ENCODE measurements around the gene C11orf97.
"Not testable (repeated sequence)": the region's sequence is repeated elsewhere in the genome, so short reads cannot be mapped to it uniquely, and the experiment has no call there.

C11orf97 gene

DNA sequence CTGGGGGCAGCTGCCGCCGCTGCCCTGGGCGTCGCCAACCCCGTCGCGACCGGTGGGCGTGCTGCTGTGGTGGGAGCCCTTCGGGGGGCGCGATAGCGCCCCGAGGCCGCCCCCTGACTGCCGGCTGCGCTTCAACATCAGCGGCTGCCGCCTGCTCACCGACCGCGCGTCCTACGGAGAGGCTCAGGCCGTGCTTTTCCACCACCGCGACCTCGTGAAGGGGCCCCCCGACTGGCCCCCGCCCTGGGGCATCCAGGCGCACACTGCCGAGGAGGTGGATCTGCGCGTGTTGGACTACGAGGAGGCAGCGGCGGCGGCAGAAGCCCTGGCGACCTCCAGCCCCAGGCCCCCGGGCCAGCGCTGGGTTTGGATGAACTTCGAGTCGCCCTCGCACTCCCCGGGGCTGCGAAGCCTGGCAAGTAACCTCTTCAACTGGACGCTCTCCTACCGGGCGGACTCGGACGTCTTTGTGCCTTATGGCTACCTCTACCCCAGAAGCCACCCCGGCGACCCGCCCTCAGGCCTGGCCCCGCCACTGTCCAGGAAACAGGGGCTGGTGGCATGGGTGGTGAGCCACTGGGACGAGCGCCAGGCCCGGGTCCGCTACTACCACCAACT lies 32.5 kb downstream of the C11orf97 start:
- H3K27ac ChIP-seq (ENCODE audit: low read depth, low read length) = no peak overlapping the region
- H3K36me3 ChIP-seq (ENCODE audit: control insufficient read depth, insufficient read depth, low read length) = no peaks in the 10 kb centered on the region
- 0 out of 2 replicates have a peak overlapping the region, but pooled peaks have one; percentile 10 for H3K9ac ChIP-seq (ENCODE audit: low read depth, low read length)
- H3K27me3 ChIP-seq (ENCODE audit: control insufficient read depth, insufficient read depth, low read length) = peaks cover 41% of the 10 kb centered on the region
- H3K4me3 ChIP-seq (ENCODE audit: low read depth, low read length) = peak overlapping the region; percentile 75
- H3K4me1 ChIP-seq (ENCODE audit: control insufficient read depth, insufficient read depth, low read length) = peaks cover 19% of the 10 kb centered on the region
- no peaks in the 10 kb centered on the region for H3K9me3 ChIP-seq (ENCODE audit: control insufficient read depth, insufficient read depth, low read length)

DNA sequence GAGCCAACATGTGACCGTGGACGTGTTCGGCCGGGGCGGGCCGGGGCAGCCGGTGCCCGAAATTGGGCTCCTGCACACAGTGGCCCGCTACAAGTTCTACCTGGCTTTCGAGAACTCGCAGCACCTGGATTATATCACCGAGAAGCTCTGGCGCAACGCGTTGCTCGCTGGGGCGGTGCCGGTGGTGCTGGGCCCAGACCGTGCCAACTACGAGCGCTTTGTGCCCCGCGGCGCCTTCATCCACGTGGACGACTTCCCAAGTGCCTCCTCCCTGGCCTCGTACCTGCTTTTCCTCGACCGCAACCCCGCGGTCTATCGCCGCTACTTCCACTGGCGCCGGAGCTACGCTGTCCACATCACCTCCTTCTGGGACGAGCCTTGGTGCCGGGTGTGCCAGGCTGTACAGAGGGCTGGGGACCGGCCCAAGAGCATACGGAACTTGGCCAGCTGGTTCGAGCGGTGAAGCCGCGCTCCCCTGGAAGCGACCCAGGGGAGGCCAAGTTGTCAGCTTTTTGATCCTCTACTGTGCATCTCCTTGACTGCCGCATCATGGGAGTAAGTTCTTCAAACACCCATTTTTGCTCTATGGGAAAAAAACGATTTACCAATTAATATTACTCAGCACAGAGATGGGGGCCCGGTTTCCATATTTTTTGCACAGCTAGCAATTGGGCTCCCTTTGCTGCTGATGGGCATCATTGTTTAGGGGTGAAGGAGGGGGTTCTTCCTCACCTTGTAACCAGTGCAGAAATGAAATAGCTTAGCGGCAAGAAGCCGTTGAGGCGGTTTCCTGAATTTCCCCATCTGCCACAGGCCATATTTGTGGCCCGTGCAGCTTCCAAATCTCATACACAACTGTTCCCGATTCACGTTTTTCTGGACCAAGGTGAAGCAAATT lies 33.3 kb downstream of the C11orf97 start:
- peak overlapping the region; percentile 75 for H3K4me3 ChIP-seq (ENCODE audit: low read depth, low read length)
- peaks cover 41% of the 10 kb centered on the region for H3K27me3 ChIP-seq (ENCODE audit: control insufficient read depth, insufficient read depth, low read length)
- 0 out of 2 replicates have a peak overlapping the region, but pooled peaks have one; percentile 10 for H3K9ac ChIP-seq (ENCODE audit: low read depth, low read length)
- peaks cover 19% of the 10 kb centered on the region for H3K4me1 ChIP-seq (ENCODE audit: control insufficient read depth, insufficient read depth, low read length)
- no peaks in the 10 kb centered on the region for H3K36me3 ChIP-seq (ENCODE audit: control insufficient read depth, insufficient read depth, low read length)
- no peaks in the 10 kb centered on the region for H3K9me3 ChIP-seq (ENCODE audit: control insufficient read depth, insufficient read depth, low read length)
- no peak overlapping the region for H3K27ac ChIP-seq (ENCODE audit: low read depth, low read length)

DNA sequence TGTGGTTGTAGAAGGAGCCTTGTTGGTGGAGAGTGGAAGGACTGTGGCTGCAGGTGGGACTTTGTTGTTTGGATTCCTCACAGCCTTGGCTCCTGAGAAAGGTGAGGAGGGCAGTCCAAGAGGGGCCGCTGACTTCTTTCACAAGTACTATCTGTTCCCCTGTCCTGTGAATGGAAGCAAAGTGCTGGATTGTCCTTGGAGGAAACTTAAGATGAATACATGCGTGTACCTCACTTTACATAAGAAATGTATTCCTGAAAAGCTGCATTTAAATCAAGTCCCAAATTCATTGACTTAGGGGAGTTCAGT lies 33.9 kb downstream of the C11orf97 start:
- no peaks in the 10 kb centered on the region for H3K9me3 ChIP-seq (ENCODE audit: control insufficient read depth, insufficient read depth, low read length)
- H3K9ac ChIP-seq (ENCODE audit: low read depth, low read length) = no peak overlapping the region
- H3K27ac ChIP-seq (ENCODE audit: low read depth, low read length) = no peak overlapping the region
- peak overlapping the region; percentile 75 for H3K4me3 ChIP-seq (ENCODE audit: low read depth, low read length)
- H3K36me3 ChIP-seq (ENCODE audit: control insufficient read depth, insufficient read depth, low read length) = no peaks in the 10 kb centered on the region
- H3K27me3 ChIP-seq (ENCODE audit: control insufficient read depth, insufficient read depth, low read length) = peaks cover 41% of the 10 kb centered on the region
- H3K4me1 ChIP-seq (ENCODE audit: control insufficient read depth, insufficient read depth, low read length) = peaks cover 19% of the 10 kb centered on the region

DNA sequence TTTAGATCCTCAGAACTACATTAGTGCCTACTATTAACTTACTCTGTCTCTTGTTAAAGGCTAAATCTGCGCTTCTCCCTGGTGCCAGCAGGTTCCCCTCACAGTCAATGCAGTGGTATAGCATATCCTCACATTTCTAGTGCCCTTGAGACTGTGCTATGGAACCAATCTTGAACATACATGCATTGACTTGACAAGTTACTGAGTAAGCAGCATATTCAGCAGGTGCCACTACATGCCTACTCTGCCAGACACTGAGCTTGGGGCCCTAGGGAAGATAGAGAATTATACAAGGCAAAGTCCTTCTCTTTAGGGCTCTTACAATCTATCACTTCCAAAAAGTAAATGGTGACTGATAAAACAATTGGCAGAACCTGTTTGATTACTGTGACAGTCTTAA lies 34.6 kb downstream of the C11orf97 start:
- H3K4me1 ChIP-seq (ENCODE audit: control insufficient read depth, insufficient read depth, low read length) = peaks cover 19% of the 10 kb centered on the region
- no peaks in the 10 kb centered on the region for H3K9me3 ChIP-seq (ENCODE audit: control insufficient read depth, insufficient read depth, low read length)
- peak overlapping the region; percentile 75; the same call in 1 of the 2 replicates for H3K4me3 ChIP-seq (ENCODE audit: low read depth, low read length)
- no peaks in the 10 kb centered on the region for H3K36me3 ChIP-seq (ENCODE audit: control insufficient read depth, insufficient read depth, low read length)
- peaks cover 41% of the 10 kb centered on the region for H3K27me3 ChIP-seq (ENCODE audit: control insufficient read depth, insufficient read depth, low read length)
- H3K9ac ChIP-seq (ENCODE audit: low read depth, low read length) = no peak overlapping the region
- no peak overlapping the region for H3K27ac ChIP-seq (ENCODE audit: low read depth, low read length)

DNA sequence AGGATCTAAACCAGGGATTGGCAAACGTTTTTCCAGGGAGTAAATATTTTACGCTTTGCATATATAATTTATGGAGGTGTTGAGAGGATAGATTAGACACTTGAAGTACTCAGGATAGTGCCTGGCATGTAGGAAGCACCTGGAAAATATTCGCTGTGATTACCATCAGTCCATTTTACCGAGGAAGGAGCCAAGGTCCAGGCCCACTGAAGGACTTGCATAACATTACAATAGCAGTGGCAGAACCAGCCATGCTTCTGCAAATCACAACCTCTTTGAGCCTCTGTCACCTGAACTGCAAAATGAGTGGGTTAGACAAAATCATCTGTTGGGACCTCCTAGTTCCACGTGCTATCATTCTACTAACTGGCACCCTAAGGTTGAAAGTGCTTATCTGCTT lies 36.9 kb downstream of the C11orf97 start:
- H3K27me3 ChIP-seq (ENCODE audit: control insufficient read depth, insufficient read depth, low read length) = peaks cover 32% of the 10 kb centered on the region
- no peaks in the 10 kb centered on the region for H3K36me3 ChIP-seq (ENCODE audit: control insufficient read depth, insufficient read depth, low read length)
- no peak overlapping the region for H3K27ac ChIP-seq (ENCODE audit: low read depth, low read length)
- H3K9ac ChIP-seq (ENCODE audit: low read depth, low read length) = no peak overlapping the region
- H3K9me3 ChIP-seq (ENCODE audit: control insufficient read depth, insufficient read depth, low read length) = no peaks in the 10 kb centered on the region
- peaks cover 11% of the 10 kb centered on the region for H3K4me1 ChIP-seq (ENCODE audit: control insufficient read depth, insufficient read depth, low read length)
- H3K4me3 ChIP-seq (ENCODE audit: low read depth, low read length) = no peak overlapping the region

DNA sequence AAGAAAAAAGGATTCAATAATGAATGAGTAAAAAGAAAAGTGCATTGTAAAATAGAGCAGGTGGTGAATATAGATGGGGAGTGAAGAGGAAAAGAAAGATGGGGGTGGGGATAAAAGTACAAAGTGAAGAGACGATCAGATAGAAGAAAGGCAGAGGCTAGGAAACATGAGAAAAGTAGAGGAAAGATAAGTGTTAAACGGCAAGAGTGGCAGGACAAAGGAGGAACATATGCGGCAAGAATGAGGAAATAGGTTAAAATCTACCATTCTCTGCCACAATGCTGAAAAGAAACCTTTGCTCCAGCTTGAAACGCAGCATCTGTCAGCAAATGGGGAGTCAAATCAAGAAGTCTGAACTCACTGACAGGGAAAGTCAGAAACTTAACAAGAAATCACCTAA lies 38.3 kb downstream of the C11orf97 start:
- no peak overlapping the region for H3K27ac ChIP-seq (ENCODE audit: low read depth, low read length)

DNA sequence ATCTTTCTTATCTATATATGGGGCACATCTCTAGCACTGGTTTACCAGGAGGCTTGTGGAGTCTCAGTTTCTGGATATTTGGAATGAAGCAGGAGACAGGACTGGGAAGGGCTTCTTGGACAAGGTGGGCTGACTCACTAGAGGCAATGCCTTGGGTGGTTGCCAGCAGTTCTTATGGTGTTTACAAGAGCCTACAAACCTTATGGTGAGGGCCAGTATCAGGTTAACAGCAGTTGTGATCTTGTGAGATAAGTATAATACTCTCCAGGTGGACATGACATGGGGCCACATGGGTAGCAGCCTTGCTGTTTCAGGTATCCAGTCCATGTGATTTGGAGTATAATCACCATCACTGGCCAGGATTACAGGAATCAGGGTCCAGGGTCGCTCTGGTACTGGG lies 41.7 kb downstream of the C11orf97 start:
- H3K9me3 ChIP-seq (ENCODE audit: control insufficient read depth, insufficient read depth, low read length) = no peaks in the 10 kb centered on the region
- H3K9ac ChIP-seq (ENCODE audit: low read depth, low read length) = no peak overlapping the region
- H3K36me3 ChIP-seq (ENCODE audit: control insufficient read depth, insufficient read depth, low read length) = no peaks in the 10 kb centered on the region

More for the DNA sequence above, 38.3 kb downstream of the C11orf97 start:
- no peak overlapping the region for H3K4me3 ChIP-seq (ENCODE audit: low read depth, low read length)
- no peak overlapping the region for H3K9ac ChIP-seq (ENCODE audit: low read depth, low read length)
- H3K9me3 ChIP-seq (ENCODE audit: control insufficient read depth, insufficient read depth, low read length) = no peaks in the 10 kb centered on the region
- no peaks in the 10 kb centered on the region for H3K36me3 ChIP-seq (ENCODE audit: control insufficient read depth, insufficient read depth, low read length)
- H3K4me1 ChIP-seq (ENCODE audit: control insufficient read depth, insufficient read depth, low read length) = peaks cover 11% of the 10 kb centered on the region
- H3K27me3 ChIP-seq (ENCODE audit: control insufficient read depth, insufficient read depth, low read length) = peaks cover 19% of the 10 kb centered on the region

DNA sequence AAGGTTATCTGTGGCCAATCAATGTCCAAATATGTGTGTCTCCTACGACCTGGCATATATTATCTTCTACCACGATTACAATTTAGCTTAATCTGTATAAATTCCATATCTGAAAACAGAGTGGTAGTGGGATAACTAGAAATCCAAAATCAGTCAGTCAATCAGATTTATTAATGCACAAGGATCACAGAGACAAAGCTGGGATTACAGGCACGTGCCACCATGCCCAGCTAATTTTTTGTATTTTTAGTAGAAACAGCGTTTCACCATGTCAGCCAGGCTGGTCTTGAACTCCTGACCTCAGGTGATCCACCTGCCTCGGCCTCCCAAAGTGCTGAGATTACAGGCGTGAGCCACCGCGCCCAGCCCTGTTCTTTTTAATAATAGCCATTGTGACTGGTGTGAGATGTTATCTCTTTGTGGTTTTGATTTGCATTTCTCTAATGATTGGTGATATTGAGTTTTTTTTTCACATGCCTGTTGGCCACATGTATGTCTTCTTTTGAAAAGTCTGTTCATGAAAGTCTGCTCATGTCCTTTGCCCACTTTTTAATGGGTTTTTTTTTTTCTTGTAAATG lies 43.6 kb downstream of the C11orf97 start:
- not testable (repeated sequence) for H3K9me3 ChIP-seq (ENCODE audit: control insufficient read depth, insufficient read depth, low read length); H3K27me3 ChIP-seq (ENCODE audit: control insufficient read depth, insufficient read depth, low read length); H3K4me1 ChIP-seq (ENCODE audit: control insufficient read depth, insufficient read depth, low read length); H3K36me3 ChIP-seq (ENCODE audit: control insufficient read depth, insufficient read depth, low read length); H3K4me3 ChIP-seq (ENCODE audit: low read depth, low read length); H3K27ac ChIP-seq (ENCODE audit: low read depth, low read length); H3K9ac ChIP-seq (ENCODE audit: low read depth, low read length)

More for the DNA sequence above, 41.7 kb downstream of the C11orf97 start:
- H3K27me3 ChIP-seq (ENCODE audit: control insufficient read depth, insufficient read depth, low read length) = no peaks in the 10 kb centered on the region
- no peak overlapping the region for H3K4me3 ChIP-seq (ENCODE audit: low read depth, low read length)
- H3K4me1 ChIP-seq (ENCODE audit: control insufficient read depth, insufficient read depth, low read length) = no peaks in the 10 kb centered on the region
- no peak overlapping the region for H3K27ac ChIP-seq (ENCODE audit: low read depth, low read length)

DNA sequence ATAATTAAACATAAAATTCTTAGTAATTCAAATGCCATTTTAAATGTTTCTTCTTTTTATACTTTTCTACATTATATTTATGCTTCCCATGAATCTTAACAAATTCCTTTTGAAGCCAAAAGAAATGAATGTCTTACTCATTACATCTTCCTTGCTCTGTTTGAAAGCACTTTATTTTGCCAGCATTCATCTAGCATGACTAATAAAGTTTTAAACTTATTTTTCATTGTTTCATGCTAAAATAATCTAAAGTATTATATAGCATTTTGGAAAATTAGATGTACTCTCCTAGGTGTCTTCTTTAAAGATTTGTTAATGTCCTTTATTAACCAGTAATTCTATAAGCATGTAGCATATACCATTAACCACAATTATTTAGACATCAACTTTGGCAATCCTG lies 45.2 kb downstream of the C11orf97 start:
- no peaks in the 10 kb centered on the region for H3K27me3 ChIP-seq (ENCODE audit: control insufficient read depth, insufficient read depth, low read length)
- H3K9me3 ChIP-seq (ENCODE audit: control insufficient read depth, insufficient read depth, low read length) = no peaks in the 10 kb centered on the region
- no peak overlapping the region for H3K27ac ChIP-seq (ENCODE audit: low read depth, low read length)
- H3K9ac ChIP-seq (ENCODE audit: low read depth, low read length) = no peak overlapping the region
- H3K4me3 ChIP-seq (ENCODE audit: low read depth, low read length) = no peak overlapping the region
- H3K4me1 ChIP-seq (ENCODE audit: control insufficient read depth, insufficient read depth, low read length) = no peaks in the 10 kb centered on the region
- H3K36me3 ChIP-seq (ENCODE audit: control insufficient read depth, insufficient read depth, low read length) = no peaks in the 10 kb centered on the region

DNA sequence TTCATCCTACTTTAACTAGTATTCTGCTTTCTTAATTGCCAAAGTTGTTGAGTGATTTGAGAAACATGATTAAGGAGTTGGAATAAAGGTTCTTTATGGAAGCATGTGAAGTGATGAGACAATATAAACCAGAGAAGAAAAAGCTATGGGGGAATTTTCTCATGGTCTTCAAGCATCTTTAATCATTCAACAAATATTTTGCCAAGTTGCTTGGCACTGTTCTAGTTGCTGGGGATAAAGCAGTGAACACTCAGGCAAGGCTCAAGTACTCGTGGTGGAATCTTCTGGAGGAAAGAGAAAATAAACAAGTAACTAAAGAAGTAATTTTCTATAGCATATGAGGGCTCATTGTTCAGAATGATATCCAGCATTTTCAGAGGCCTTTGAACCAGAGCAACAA lies 45.7 kb downstream of the C11orf97 start:
- Histone ChIP-seq H3K36me3 (ENCODE audit: control insufficient read depth, insufficient read depth, low read length) (no peaks in the 10 kb centered on the region), H3K4me3 (ENCODE audit: low read depth, low read length) (no peak overlapping the region), H3K4me1 (ENCODE audit: control insufficient read depth, insufficient read depth, low read length) (peaks cover 2% of the 10 kb centered on the region; the same call in 1 of the 2 replicates), H3K27me3 (ENCODE audit: control insufficient read depth, insufficient read depth, low read length) (no peaks in the 10 kb centered on the region), H3K27ac (ENCODE audit: low read depth, low read length) (no peak overlapping the region), H3K9me3 (ENCODE audit: control insufficient read depth, insufficient read depth, low read length) (no peaks in the 10 kb centered on the region), H3K9ac (ENCODE audit: low read depth, low read length) (no peak overlapping the region)

DNA sequence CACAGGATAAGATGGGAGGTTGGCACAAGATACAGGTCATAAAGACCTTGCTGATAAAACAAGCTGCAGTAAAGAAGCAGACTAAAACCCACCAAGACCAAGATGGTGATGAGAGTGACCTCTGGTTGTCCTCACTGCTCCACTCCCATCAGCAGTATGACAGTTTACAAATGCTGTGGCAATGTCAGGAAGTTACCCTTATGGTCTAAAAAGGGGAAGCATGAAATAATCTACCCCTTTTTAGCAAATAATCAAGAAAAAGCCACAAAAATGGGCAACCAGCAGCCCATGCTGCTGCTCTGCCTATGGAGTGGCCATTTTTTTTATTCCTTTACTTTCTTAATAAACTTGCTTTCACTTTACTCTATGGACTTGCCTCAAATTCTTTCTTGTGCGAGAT lies 46.2 kb downstream of the C11orf97 start:
- H3K4me1 ChIP-seq (ENCODE audit: control insufficient read depth, insufficient read depth, low read length) = peaks cover 5% of the 10 kb centered on the region; the same call in 1 of the 2 replicates
- no peaks in the 10 kb centered on the region for H3K27me3 ChIP-seq (ENCODE audit: control insufficient read depth, insufficient read depth, low read length)
- no peaks in the 10 kb centered on the region for H3K36me3 ChIP-seq (ENCODE audit: control insufficient read depth, insufficient read depth, low read length)
- H3K9ac ChIP-seq (ENCODE audit: low read depth, low read length) = no peak overlapping the region
- H3K27ac ChIP-seq (ENCODE audit: low read depth, low read length) = no peak overlapping the region
- no peaks in the 10 kb centered on the region for H3K9me3 ChIP-seq (ENCODE audit: control insufficient read depth, insufficient read depth, low read length)
- no peak overlapping the region for H3K4me3 ChIP-seq (ENCODE audit: low read depth, low read length)

Data from HUES48 (cell line).